IMR-90 (cell line): ENCODE results near the gene PDZD2. TPM values are rescaled to one million over a fixed set of nuclear protein-coding genes. Genes with fewer than 3 reads are reported as not detected.

Source experiments
- CTCF ChIP-seq: conservative IDR thresholded peaks from 2 replicates; pipeline ENCODE4 v1.5.1; 2012; ENCODE audit warnings: mild to moderate bottlenecking, low read depth, low read length, improper control_type of control experiment
- POLR2A ChIP-seq: IDR thresholded peaks from 2 replicates; pipeline ENCODE4 v1.6.1; 2012; ENCODE audit warnings: mild to moderate bottlenecking, low read depth, low read length
- polyA plus RNA-seq, 3 experiments: library from polyadenylated mRNA; depleted of rRNA; stranded (reverse); fragments of >200 nt; gene quantifications; 2 replicates each; pipeline ENCODE4 v1.2.3, GENCODE V29; 2012; ENCODE audit warnings: low replicate concordance in 1 of 3
- total RNA-seq: library from RNA; depleted of rRNA; stranded (reverse); fragments of >200 nt; gene quantifications from 2 replicates; pipeline ENCODE4 v1.2.3, GENCODE V29; 2012

Gene PDZD2
- total and polyA plus RNA-seq, 2 of the 4 experiments (the other 2 are of a cell fraction), result under 0.01 to 0.02 TPM

GRCh38 chr5:31854181-31855133, 215.5 kb downstream of the PDZD2 start (continued):
- TF ChIP-seq CTCF (no peak), POLR2A (no peak)
